ENCODE results near the gene GOLGA8T.
"Not testable (repeated sequence)": the region's sequence is repeated elsewhere in the genome, so short reads cannot be mapped to it uniquely, and the experiment has no call there.

GOLGA8T gene

GRCh38 chr15:30192119-30192745 is 57.4 kb downstream of the GOLGA8T start:
- not testable (repeated sequence) for DNase-seq (ENCODE audit: low spot score)

GRCh38 chr15:30192892-30193291 is 58.0 kb downstream of the GOLGA8T start:
- not testable (repeated sequence) for DNase-seq (ENCODE audit: low spot score)
